ENCODE results near the gene PLCB1. TPM values are rescaled to one million over a fixed set of nuclear protein-coding genes. Genes with fewer than 3 reads are reported as not detected.

The PLCB1 gene
- total and polyA plus RNA-seq, 2 experiments from 2014 or later: 14.9 to 20.7 TPM

- TF ChIP-seq JUNB (IDR thresholded peaks at IDR 0.05; ENCODE audit: unreplicated experiment): no peak
- TF ChIP-seq CREB1 (CRISPR knock-in tag; IDR thresholded peaks at IDR 0.05; ENCODE audit: low read depth): no peak
- TF ChIP-seq EZH2phosphoT487 (IDR thresholded peaks at IDR 0.05; ENCODE audit: unreplicated experiment): no peak
- no peak for TF ChIP-seq ZNF331 (CRISPR knock-in tag; IDR thresholded peaks at IDR 0.05; ENCODE audit: low read depth)
- no peak for ATAC-seq
- no peak overlapping the region for H3K4me3 ChIP-seq
- H3K27me3 ChIP-seq (ENCODE audit: insufficient read depth): no peaks in the 10 kb centered on the region
- H3K4me3 Mint-ChIP-seq: no peak overlapping the region
- H3K36me3 Mint-ChIP-seq (ENCODE audit: low read depth): peaks cover 29% of the 10 kb centered on the region
- H3K27ac Mint-ChIP-seq: no peak overlapping the region
- no peak overlapping the region for H3K4me2 ChIP-seq
- H3K27ac ChIP-seq (ENCODE audit: low read depth): no peak overlapping the region
- H3K36me3 ChIP-seq (ENCODE audit: insufficient read depth): peaks cover 11% of the 10 kb centered on the region
- DNase-seq (ENCODE audit: low spot score): no peak
- H3K9me3 Mint-ChIP-seq: peaks cover 30% of the 10 kb centered on the region
- no peaks in the 10 kb centered on the region for H4K20me1 ChIP-seq (replicated peaks; ENCODE audit: insufficient read depth)
- no peaks in the 10 kb centered on the region for H3K79me2 ChIP-seq (replicated peaks; ENCODE audit: insufficient read depth)
- no peaks in the 10 kb centered on the region for H3F3A ChIP-seq (replicated peaks; ENCODE audit: low read depth)
- H2AFZ ChIP-seq: no peak overlapping the region
- peaks cover 10% of the 10 kb centered on the region; the same call in 2 of the 3 replicates for H3K4me1 Mint-ChIP-seq
- no peaks in the 10 kb centered on the region; the same call in 1 of the 2 replicates for H3K9me2 ChIP-seq (ENCODE audit: insufficient read depth)
- H3K27me3 Mint-ChIP-seq (ENCODE audit: insufficient read depth, low read depth, poor library complexity): no peaks in the 10 kb centered on the region
- peaks cover 7% of the 10 kb centered on the region for H3K4me1 ChIP-seq (ENCODE audit: insufficient read depth)
Observed at GRCh38 chr20:8898823-8899222, 766.8 kb downstream of the PLCB1 start.

DNA sequence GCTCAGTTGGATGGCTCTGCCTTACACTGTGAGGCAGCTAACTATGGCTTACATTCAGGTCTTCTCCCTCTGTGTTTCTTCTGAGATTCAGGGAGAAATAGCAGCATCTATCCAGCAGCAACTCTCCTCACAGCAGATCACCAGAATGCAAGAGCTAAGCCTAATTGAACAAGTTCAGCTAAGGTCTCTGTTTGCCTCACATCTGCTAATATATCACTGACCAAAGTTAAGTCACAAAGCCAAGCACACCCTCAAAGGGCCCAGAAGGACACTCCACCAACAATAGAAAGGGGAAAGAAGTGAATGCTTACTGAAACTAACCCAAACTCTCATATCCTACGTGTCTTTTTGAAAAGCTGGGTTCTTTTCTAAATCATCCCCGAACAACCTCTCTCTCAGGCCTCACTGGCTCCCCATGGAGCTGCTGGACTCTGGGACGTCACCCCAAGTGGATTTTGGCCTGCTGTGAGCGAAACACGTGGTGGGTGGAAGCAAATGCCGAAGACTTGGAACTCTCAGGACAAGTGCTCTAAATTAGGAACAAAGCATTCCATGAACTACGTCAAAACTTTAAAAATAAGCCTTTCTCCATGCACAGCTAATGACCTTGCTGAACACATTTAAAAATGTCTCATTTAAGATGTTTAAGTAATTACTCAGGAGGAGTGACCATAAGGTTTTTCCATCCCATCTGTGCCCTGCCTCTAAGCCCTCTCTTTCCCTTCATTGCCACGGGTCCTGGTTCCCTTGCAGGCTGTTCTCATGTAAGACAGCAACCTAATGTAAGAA lies 769.4 kb downstream of the PLCB1 start:
- Histone ChIP-seq H3K9me2 (ENCODE audit: insufficient read depth) (no peaks in the 10 kb centered on the region; the same call in 1 of the 2 replicates), H3K4me2 (0 out of 2 replicates have a peak overlapping the region, but pooled peaks have one; percentile 0), H3K79me2 (replicated peaks; ENCODE audit: insufficient read depth) (no peaks in the 10 kb centered on the region), H3F3A (replicated peaks; ENCODE audit: low read depth) (no peaks in the 10 kb centered on the region), H3K4me1 (ENCODE audit: insufficient read depth) (peaks cover 7% of the 10 kb centered on the region), H3K27me3 (ENCODE audit: insufficient read depth) (no peaks in the 10 kb centered on the region), H4K20me1 (replicated peaks; ENCODE audit: insufficient read depth) (no peaks in the 10 kb centered on the region), H2AFZ (peak overlapping the region; percentile 11; the same call in 1 of the 2 replicates), H3K27ac (ENCODE audit: low read depth) (no peak overlapping the region), H3K36me3 (ENCODE audit: insufficient read depth) (peaks cover 3% of the 10 kb centered on the region), H3K4me3 (no peak overlapping the region)
- Mint-ChIP-seq H3K27me3 (ENCODE audit: insufficient read depth, low read depth, poor library complexity) (no peaks in the 10 kb centered on the region), H3K27ac (no peak overlapping the region), H3K4me1 (peaks cover 15% of the 10 kb centered on the region; the same call in 2 of the 3 replicates), H3K9me3 (peaks cover 6% of the 10 kb centered on the region; the same call in 1 of the 3 replicates), H3K4me3 (no peak overlapping the region), H3K36me3 (ENCODE audit: low read depth) (peaks cover 7% of the 10 kb centered on the region; the same call in 1 of the 3 replicates)
- TF ChIP-seq NANOG (IDR thresholded peaks at IDR 0.05; ENCODE audit: borderline replicate concordance) (no peak), STAT1 (IDR thresholded peaks at IDR 0.05; ENCODE audit: unreplicated experiment) (no peak), JUNB (IDR thresholded peaks at IDR 0.05; ENCODE audit: unreplicated experiment) (no peak), ZNF114 (CRISPR knock-in tag; IDR thresholded peaks at IDR 0.05) (no peak), POLR2AphosphoS5 (IDR thresholded peaks at IDR 0.05; ENCODE audit: low read depth) (no peak), CREB1 (CRISPR knock-in tag; IDR thresholded peaks at IDR 0.05; ENCODE audit: low read depth) (no peak), ZNF331 (CRISPR knock-in tag; IDR thresholded peaks at IDR 0.05; ENCODE audit: low read depth) (no peak)
- DNase-seq (ENCODE audit: low spot score) (peak; percentile 9), ATAC-seq (peak; percentile 56)
